ENCODE results near the gene UGT3A1.

UGT3A1 gene

DNA sequence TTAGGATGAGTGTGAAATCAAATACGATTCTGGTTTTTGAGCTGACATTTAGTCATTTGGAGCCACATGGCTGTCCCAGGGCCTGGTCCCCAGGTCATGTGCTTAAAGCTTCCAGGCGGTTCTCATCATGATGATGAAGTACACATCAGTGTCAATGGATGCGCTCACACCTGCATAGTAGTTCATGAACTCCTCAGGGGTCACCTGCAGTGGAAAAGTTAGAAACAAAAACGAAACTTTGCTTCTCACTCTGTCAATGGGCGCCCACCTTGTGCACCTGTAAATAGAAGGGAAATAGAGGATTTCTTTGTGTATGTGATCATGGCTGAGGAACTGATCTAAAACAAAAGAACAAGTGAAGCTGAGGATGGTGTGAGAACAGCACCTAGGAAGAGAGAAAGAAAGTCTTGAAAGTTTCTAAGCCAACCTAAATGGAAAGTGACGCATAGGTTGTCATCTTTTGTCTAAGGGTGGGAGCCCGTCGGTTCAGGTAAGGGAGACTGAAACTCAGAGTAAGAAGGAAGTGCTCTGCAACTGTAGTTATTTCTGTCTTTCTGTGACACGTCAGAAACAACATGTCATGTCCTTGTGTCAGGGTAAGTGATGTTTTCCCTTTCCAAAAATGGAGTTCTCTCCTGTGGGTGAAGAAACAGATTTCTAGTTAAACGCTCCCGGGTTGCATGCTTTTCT, 86.6 kb downstream of the UGT3A1 start:
- TF ChIP-seq SIN3A (IDR thresholded peaks at IDR 0.05; ENCODE audit: borderline replicate concordance, insufficient read depth, low read length), result no peak
- no peak for TF ChIP-seq TAF1 (IDR thresholded peaks at IDR 0.05; ENCODE audit: borderline replicate concordance, insufficient read depth, low read length)
- no peak for TF ChIP-seq POLR2AphosphoS5 (IDR thresholded peaks at IDR 0.05; ENCODE audit: low read depth, low read length)
- TF ChIP-seq, protein P1, sequence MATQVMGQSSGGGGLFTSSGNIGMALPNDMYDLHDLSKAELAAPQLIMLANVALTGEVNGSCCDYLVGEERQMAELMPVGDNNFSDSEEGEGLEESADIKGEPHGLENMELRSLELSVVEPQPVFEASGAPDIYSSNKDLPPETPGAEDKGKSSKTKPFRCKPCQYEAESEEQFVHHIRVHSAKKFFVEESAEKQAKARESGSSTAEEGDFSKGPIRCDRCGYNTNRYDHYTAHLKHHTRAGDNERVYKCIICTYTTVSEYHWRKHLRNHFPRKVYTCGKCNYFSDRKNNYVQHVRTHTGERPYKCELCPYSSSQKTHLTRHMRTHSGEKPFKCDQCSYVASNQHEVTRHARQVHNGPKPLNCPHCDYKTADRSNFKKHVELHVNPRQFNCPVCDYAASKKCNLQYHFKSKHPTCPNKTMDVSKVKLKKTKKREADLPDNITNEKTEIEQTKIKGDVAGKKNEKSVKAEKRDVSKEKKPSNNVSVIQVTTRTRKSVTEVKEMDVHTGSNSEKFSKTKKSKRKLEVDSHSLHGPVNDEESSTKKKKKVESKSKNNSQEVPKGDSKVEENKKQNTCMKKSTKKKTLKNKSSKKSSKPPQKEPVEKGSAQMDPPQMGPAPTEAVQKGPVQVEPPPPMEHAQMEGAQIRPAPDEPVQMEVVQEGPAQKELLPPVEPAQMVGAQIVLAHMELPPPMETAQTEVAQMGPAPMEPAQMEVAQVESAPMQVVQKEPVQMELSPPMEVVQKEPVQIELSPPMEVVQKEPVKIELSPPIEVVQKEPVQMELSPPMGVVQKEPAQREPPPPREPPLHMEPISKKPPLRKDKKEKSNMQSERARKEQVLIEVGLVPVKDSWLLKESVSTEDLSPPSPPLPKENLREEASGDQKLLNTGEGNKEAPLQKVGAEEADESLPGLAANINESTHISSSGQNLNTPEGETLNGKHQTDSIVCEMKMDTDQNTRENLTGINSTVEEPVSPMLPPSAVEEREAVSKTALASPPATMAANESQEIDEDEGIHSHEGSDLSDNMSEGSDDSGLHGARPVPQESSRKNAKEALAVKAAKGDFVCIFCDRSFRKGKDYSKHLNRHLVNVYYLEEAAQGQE (IDR thresholded peaks at IDR 0.05; ENCODE audit: insufficient read depth in 1 of 2, low read depth in 2 of 2, low read length in 2 of 2), result no peak
- no peak for TF ChIP-seq FOXP2 (optimal IDR thresholded peaks at IDR 0.05; ENCODE audit: borderline replicate concordance, extremely low read depth, extremely low read length, insufficient read depth)

DNA sequence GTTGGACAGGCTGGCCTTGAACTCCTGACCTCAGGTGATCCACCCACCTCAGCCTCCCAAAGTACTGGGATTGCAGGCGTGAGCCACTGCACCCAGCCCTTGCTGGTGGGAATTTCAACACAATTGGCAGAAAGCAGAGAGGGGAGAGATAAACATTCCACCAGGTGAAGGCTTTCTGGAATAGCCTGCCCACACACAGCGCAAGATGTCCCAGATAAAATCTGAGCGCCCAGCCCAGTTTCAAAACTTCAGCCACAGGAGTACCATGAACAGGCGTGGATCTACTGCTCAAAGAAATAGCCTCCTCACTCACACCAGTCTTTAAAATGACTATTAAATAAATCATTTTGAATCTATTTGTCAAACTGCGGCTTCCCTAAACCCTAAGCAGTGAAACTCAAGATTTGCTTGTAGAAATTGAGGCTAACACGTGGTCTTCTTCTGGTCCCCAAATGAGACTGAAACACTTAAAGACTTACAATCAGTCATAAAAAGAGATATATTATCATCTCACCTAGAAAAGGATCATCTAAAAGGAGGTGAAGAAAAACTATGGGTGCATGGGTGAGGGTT, 87.5 kb downstream of the UGT3A1 start:
- TF ChIP-seq POLR2AphosphoS5 (IDR thresholded peaks at IDR 0.05; ENCODE audit: low read depth, low read length) (no peak), FOXP2 (optimal IDR thresholded peaks at IDR 0.05; ENCODE audit: borderline replicate concordance, extremely low read depth, extremely low read length, insufficient read depth) (no peak), TAF1 (IDR thresholded peaks at IDR 0.05; ENCODE audit: borderline replicate concordance, insufficient read depth, low read length) (no peak), SIN3A (IDR thresholded peaks at IDR 0.05; ENCODE audit: borderline replicate concordance, insufficient read depth, low read length) (no peak)
- TF ChIP-seq, protein P1 (IDR thresholded peaks at IDR 0.05; ENCODE audit: insufficient read depth in 1 of 2, low read depth in 2 of 2, low read length in 2 of 2), result no peak

DNA sequence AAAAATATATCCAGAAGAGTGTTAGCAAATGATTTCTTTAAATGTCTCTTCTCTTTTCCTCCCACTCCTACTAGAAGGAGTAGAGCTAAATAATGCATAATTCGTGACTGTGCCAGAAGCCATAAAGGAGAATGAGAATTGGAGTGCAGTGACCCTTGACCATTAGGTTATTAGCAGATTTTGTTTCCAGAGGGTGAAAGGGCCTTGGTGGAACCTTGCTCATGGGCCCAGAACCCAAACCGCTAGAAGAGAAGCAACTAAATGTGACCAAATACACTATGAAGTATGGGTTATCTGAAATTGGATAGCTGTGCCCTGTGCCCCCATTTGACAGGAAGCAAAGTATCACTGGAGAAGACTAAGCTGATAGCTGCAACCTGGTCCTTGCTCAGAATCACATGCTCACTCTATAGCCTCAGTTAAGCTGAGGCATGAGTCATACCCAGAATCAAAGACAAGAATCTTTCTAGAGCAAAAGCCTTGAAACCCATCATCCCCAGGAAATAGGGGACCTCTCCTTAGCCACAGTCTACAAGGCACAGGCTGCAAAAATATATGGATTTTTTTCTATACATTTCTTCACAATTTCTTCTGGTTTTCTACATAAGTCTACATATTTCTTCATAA, 89.0 kb downstream of the UGT3A1 start:
- TF ChIP-seq TAF1 (IDR thresholded peaks at IDR 0.05; ENCODE audit: borderline replicate concordance, insufficient read depth, low read length) (no peak), FOXP2 (optimal IDR thresholded peaks at IDR 0.05; ENCODE audit: borderline replicate concordance, extremely low read depth, extremely low read length, insufficient read depth) (no peak), POLR2AphosphoS5 (IDR thresholded peaks at IDR 0.05; ENCODE audit: low read depth, low read length) (no peak), SIN3A (IDR thresholded peaks at IDR 0.05; ENCODE audit: borderline replicate concordance, insufficient read depth, low read length) (no peak)
- TF ChIP-seq, protein P1 (IDR thresholded peaks at IDR 0.05; ENCODE audit: insufficient read depth in 1 of 2, low read depth in 2 of 2, low read length in 2 of 2), result no peak
